Epidermal melanocyte (primary cell): ENCODE results near the gene CASP8AP2.
"Not testable (repeated sequence)": the region's sequence is repeated elsewhere in the genome, so short reads cannot be mapped to it uniquely, and the experiment has no call there.

ENCODE experiments used
- DNase-seq: peaks from one replicate; pipeline ENCODE4 v3.0.0; 2011; ENCODE audit warnings: low spot score; ENCODE audit not compliant: insufficient read length

The CASP8AP2 gene

GRCh38 chr6:89829472-89830169 is at the start of gene CASP8AP2:
CASP8AP2 (plus strand) TSS chr6:89829880.
- DNase-seq = peak; percentile 97

- DNase-seq = no peak
These were observed 48.3 kb upstream of the CASP8AP2 start for GRCh38 chr6:89781070-89782034.

- no peak for DNase-seq
These were observed 47.5 kb upstream of the CASP8AP2 start for GRCh38 chr6:89782222-89782621.

GRCh38 chr6:89783293-89783692 is 46.4 kb upstream of the CASP8AP2 start:
- DNase-seq = not testable (repeated sequence)

- no peak for DNase-seq
These were observed 44.8 kb upstream of the CASP8AP2 start for GRCh38 chr6:89784838-89785237.

GRCh38 chr6:89786970-89787369 is 42.7 kb upstream of the CASP8AP2 start:
- no peak for DNase-seq

GRCh38 chr6:89787660-89788328 is 41.9 kb upstream of the CASP8AP2 start:
- no peak for DNase-seq

- DNase-seq = no peak
These were observed 39.7 kb upstream of the CASP8AP2 start for GRCh38 chr6:89789980-89790379.

GRCh38 chr6:89790403-89790802 is 39.3 kb upstream of the CASP8AP2 start:
- DNase-seq = no peak

GRCh38 chr6:89792881-89793280 is 36.8 kb upstream of the CASP8AP2 start:
- DNase-seq = peak; percentile 40

GRCh38 chr6:89793586-89793985 is 36.1 kb upstream of the CASP8AP2 start:
- no peak for DNase-seq

- no peak for DNase-seq
These were observed 35.4 kb upstream of the CASP8AP2 start for GRCh38 chr6:89794324-89794723.

GRCh38 chr6:89797317-89797716 is 32.4 kb upstream of the CASP8AP2 start:
- DNase-seq = no peak

GRCh38 chr6:89799096-89799495 is 30.6 kb upstream of the CASP8AP2 start:
- DNase-seq = no peak

- no peak for DNase-seq
These were observed 29.9 kb upstream of the CASP8AP2 start for GRCh38 chr6:89799756-89800155.

GRCh38 chr6:89803271-89803670 is 26.4 kb upstream of the CASP8AP2 start:
- no peak for DNase-seq

GRCh38 chr6:89805814-89806371 is 23.8 kb upstream of the CASP8AP2 start:
- no peak for DNase-seq

GRCh38 chr6:89807581-89807980 is 22.1 kb upstream of the CASP8AP2 start:
- no peak for DNase-seq

- DNase-seq = not testable (repeated sequence)
These were observed 16.3 kb upstream of the CASP8AP2 start for GRCh38 chr6:89813422-89813821.

- no peak for DNase-seq
These were observed 12.2 kb upstream of the CASP8AP2 start for GRCh38 chr6:89817481-89817880.

- no peak for DNase-seq
These were observed 10.7 kb upstream of the CASP8AP2 start for GRCh38 chr6:89818977-89819335.
